NK-92 (cell line): ENCODE results near the gene KRT5.

Experiments
- DNase-seq: peaks from one replicate; lab custom pipeline; 2025; ENCODE audit not compliant: unreplicated experiment; lab: John Stamatoyannopoulos, UW

KRT5 gene

DNA sequence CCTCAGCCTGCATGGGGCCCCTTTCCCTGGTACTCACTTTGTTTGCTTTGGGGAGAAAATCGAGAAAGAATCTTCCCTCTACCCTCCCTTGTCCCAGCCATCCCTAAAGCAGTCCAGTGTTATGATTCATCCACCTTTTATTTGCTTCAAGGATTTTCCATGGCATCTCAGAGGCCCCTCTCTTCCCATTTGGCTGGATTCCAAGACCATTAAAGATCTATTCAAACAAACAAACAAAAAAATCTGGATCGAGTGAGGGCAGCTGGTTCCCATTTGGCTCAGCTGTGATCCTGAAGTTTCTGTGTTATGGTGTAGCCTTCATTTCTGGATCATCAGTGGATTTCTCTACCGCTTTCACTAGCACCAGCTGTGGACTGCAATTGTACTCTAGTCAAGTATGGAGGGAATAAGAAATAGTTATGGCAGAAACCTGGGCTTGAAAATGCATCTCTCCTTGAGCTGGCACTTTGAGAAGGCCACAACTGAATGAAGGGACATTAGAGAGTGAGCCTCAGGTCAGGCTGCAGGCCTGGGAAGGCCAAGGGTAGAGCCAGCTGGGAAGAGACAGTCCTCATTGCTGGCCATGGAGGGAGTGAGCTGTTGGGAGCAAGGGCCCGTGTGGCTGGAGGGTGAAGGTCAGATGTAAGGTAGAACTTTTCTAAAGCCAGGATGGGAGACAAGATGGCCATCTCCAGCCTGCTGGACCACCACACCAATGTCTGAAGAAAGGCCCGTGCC, 19.1 kb upstream of the KRT5 start:
- no peak for DNase-seq

DNA sequence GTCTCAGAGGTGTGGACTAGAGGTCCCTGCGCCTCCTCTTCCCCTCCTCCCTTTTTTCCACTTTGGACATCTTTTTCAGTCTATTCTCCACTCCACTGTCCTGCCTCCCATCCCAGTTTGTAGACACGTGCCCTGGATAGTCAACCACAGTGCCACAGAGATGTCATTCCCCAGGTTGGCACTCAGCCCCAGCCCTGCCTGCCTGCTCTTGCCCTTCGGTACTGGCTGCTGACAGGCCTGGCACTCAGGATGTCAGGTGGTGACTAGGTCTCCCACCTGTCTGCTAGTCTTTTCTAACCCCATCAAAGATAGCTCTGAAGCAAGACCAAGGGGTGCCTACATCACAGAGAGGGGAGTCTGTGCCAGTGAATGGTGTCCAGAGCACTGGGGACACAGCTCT, 16.9 kb upstream of the KRT5 start:
- DNase-seq: no peak

DNA sequence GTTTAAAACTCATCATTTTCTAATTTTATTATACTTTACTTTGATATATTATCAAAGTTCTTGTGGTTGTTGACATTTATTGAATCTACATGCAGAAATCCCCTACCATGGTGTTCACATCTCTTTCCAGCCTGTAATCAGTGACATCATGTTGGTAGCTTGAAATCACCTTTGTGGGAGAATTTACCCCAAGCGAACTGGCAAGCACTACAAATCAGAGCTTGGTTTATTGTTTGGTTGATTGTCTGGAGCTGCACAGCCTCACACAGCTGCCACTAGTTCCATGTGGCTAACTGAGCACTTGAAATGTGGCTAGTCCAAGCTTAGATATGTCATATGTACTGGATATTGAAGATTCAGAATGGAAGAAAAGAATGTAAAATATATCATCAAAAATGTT, 15.4 kb upstream of the KRT5 start:
- DNase-seq: no peak

DNA sequence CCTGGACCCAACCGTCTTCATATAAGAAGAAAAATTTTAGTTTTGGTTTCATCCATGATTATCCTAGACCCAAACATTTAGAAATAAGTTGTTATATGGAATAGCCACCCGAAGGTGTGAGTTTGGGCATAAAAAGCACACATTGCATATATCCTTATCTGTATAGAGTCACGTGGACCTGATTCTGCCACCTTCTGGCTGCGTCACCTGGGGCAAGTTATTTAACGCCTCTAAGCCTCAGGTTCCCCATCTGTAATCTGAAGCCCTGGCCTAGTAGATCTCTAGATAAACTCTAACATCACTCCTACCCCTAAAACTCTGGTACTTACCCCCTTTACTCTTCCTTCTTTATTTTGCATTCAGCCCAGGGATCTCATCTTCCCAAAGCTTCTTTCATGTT, 14.3 kb upstream of the KRT5 start:
- no peak for DNase-seq

DNA sequence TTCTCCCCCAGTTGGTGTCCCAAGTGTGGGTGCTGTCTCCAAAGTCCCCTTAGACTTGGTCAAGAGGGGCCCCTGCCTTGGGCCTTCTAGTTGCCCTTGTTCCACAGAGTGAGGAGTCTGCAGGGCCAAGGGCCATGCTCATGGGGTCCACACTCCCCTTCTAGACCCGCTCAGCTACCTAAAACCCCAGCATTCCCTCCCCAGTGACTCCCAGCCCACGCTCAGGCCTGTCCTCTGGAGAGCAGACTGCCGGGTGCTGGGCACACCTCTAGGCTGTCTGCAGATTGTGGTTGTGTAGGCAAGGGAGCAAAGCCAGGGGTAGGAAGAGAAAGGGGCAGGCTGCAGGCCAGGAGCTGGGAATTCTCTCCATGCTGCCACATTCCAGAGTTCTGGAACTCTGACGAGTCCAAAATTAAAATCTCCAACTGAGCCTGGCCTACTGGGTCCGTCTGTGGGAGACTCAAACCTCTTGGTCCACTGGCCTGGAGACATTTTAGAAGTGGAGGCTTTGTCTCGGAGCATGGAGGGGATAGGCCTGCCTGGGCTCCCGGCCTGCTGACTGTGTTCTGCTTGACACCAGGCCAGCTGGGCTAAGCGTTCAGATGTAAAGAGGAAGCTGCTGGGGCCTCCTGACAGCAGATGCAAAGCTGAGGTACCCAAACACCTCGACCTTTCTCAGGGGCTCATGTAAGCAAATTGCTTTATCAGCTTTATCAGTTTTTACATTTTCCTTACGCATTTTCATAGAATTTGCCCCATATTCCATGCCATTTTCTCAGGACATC, 13.7 kb upstream of the KRT5 start:
- DNase-seq: no peak

DNA sequence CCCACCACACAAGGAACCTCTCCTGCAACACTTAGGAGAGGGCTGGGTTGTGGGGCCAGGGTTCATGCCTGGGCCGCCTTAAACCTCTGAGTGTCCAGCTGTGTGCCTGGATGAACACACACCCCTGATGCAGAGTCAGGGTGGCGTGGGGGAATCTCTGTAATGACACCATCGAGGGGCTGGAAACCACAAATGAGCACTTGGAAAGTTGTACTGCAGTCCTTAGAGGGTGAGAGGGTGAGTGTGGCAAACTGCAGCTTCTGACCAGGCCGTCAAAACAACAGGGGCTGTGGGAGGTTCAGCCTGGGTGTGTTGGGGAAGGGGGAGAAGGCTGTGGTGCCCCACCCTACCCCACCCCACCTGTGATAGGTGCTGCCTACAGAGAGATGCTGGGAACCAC, 12.4 kb upstream of the KRT5 start:
- no peak for DNase-seq

DNA sequence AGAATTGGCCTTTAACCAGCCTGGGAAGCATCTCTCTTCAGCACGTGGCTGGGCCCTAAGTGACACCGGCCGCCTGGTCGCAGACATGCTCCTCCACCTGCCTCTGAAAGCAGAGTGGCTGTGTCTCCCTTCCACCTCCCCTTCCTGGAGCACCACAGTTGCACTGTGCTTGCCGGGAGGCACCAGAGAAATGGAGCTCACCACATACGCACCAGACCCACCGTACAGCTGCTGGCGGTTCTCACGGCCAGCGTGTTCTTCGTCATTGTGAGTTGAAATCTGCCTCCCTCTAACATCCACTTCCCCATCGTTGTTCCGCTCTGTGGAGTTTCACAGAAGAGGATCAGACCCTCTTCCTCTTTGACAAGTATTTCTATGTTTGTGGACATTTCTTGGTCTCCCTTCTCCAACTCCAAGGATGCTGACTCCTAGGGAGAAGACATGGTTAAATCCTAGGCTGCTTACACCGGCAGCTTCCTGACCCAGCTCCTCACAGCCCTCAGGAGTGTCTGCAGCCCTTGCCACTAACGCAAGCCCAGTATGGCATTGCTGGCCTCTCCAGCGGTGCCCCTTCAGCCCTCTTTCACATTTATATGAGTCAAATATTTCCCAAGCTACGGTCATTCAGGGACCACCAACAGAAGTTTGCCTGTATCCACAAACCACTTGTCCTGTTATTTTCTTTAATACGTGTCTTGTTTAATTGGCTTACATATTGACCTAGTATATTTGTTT, 11.5 kb upstream of the KRT5 start:
- DNase-seq: no peak

DNA sequence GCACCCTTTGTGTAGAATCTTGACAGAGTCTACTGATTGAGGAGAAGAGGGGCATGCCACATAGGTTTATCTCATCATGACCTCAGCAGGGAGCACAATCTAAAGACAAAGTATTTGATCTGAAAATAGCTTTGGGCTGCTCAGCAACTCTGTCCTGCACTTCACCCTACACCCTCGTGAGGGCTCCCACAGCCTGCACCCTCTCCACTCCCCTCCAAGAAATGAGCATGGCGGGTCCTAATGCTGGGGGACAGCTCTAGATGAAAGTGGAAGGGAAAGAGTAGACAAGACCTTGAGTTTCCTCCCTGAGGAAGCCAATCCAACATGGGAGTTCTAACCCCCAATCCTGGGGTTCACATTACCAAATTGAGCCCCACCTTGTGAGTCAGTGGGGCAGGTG, 10.7 kb upstream of the KRT5 start:
- DNase-seq: no peak

DNA sequence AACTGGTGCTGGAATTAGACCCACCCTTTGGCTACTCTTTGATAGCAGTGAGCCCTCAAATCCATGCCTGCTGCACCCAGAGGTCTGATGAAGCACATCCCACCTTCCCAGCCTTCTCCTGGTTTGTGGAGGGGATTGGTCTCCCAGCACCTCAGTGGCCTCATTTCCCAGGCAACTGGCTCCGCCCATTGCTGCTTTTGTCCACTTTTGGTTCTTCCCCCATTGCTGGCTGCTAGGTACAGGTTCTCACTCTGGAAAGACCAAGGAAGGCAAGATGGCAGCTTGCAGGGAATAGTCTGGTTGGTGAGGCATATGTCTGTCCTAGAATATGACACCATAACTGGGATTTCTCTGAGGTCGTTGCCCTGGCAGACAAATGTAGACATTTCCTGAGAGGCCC, 10.2 kb upstream of the KRT5 start:
- DNase-seq: no peak

DNA sequence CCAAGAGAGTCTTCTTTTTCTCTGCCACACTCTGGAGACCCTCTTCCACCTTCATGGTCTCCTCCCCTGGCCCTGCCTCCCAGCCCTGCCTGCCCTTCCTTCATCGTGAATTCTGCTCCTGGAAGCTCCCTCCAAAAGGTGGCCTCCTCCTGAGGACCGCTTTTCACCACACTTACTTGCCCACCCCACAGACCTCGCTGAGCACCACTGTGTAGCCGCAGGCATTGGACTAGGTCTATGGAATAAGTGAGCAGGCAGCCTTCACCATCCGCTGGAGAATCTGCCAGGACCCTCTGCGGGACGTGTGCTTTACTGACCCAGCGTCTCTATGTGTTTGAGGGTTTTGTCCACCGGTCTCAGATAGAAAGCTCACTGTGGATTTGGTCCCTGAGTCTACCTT, 9.7 kb upstream of the KRT5 start:
- no peak for DNase-seq

DNA sequence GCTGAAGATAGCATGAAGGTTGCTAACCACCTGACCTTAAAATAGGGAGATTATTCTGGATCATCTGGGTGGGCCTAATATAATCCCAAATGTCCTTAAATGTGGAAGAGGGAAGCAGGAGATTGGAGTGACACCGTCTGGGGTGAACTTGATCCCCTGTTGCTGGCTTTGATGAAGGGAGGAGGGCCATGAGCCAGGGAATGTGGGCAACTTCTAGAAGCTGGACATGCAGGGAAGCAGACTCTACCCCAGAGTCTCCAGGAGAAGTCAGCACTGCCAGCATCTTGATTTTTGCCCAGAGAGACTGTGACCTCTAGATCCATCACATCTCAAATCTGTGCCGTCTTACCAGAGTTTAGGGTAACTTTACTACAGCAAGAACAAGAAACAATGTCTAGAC, 9.2 kb upstream of the KRT5 start:
- no peak for DNase-seq

DNA sequence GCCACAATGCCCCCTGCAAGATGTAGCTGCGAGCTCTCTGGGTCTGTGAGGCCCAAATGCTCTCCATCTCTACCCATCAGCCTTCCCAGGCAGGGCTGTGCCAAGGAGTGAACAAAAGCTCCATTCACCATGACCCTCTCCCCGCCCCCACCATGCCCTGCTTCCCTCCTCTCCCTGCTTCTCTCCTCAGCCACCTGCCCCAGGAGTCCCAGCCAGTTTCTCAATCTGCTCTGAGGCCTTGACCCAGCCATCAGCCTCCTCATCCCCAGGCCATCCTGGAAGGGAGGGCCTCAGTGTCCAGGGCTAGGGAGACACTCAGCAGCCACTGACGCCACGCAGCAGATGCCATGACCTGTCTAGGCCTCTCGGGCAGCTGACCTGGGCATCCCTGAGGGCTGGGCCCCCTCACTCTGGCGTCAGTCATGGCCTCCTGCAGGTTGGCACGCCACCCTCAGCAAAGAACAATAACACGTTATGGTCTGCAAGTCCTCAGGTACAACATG, 8.5 kb upstream of the KRT5 start:
- DNase-seq: no peak

DNA sequence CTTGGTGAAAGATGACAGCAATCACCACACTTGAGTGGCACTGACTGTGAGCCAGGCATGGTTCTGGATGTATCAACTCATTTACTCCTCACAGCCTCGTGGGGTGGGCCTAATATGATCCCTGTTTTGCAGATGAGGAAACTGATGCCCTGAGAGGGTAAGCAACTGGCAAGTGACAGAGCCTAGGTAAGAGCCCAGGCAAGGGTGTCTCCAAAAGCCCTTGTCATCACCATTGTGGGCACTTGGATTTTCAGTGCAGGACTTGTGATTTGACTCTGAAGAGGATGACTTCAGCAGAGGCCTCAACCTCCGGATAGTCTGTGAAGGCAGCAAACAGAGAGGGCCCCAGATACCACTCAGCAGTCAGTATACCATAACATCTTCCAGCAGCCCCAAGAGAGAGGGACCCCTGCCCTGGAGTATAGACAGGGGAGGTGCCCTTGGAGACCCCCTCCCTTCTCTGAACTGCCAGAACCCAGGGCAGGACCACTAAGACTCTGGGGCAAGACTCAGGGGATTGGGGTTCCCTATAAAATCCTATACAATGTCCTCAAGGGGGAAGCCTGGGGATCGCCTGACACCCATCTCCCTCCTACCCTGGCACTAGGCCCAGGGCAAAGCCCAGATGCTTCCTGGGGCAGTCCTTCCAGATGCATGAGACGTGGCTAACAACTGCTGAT, 7.1 kb upstream of the KRT5 start:
- DNase-seq: no peak

DNA sequence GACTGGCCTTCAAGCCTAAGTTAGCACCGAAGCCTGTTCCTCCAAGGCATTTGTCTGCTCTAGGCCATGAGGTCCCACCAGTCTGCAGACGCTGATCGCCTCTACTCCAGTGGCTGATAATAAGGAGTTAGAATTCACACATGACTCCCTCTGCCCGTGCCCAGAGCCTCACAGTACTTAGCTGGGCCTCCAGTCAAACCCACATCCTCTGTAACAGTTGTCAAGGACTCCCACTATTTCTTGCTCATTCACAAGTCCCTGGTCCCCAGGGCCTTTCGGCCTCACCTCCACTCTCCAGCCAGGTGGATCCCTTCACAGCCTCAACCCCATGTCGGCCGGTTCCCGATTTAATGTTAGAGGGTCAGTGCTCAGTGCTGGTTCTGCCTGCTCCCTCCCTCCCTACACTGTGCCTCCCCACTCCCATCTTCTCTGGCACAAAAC, 6.3 kb upstream of the KRT5 start:
- no peak for DNase-seq

DNA sequence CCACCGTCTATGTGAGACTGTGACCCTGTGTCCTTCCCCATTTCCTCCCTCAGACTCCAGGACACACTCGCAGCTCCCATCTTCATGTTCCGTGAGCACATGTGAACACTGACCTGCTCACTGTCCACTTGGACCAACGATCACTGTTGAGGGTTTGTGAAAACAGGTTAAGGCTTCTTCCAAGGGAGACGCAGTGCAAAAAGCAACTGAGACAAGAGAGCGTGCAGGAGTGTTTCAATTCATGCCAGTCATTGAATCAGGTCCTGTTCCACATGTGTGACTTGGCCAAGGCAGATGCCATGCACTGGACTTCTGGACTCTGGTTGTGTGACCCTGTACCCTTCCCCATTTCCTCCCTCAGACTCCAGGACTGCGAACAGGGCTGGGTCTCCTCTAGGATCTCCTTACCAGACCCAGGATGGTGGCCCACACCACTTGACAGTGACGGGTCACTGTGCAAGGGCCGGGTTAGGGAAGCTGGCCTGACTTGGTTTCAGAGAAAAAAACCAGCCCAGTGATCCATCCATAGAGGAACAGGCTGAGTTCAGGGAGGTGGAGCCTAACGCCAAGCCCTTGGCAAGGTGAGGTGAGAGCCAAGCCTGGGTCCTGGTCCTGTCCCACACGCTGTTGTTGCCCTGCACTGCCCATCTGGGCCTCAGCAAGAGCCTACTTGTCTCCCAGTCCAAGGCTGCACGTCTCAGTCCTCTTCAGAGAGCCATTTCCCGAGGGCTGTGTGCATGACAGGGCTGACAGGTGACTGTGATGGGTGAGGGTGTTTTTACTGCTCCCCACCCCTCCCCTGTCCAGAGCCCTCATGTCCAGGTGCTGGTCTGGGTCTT, 5.7 kb upstream of the KRT5 start:
- DNase-seq: no peak

DNA sequence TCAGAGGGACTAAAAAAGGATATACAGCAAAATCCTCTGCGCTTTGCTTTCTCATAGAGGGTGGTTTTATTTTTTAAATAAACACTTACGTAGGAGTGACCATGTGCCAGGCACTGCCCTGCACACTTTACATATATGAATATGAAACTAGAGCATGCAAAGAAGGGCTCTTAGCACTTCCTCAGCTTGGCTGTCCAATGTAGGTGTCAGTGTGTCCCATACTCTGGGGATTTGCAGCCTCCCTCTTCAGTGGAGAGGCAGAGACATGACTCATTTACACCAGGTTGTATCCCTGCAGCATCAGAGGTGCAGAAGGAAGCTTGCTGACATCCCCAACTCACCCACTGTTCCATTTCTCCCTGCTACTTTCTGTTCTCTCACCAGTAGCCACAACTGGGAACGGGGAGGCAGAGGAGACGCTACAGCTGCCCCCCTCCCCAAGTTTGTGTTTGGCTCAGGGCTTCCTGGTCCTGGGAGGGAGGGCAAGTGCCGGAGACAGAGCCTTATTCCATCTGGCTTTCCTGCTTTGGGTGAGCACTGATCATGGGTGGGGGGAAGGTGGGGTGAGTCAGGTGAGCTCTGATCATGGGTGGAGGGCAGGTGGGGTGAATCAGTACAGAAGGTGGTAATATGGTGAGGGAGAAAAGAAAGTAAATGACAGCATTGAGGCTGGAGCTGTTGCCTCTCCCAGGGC, 4.9 kb upstream of the KRT5 start:
- no peak for DNase-seq

DNA sequence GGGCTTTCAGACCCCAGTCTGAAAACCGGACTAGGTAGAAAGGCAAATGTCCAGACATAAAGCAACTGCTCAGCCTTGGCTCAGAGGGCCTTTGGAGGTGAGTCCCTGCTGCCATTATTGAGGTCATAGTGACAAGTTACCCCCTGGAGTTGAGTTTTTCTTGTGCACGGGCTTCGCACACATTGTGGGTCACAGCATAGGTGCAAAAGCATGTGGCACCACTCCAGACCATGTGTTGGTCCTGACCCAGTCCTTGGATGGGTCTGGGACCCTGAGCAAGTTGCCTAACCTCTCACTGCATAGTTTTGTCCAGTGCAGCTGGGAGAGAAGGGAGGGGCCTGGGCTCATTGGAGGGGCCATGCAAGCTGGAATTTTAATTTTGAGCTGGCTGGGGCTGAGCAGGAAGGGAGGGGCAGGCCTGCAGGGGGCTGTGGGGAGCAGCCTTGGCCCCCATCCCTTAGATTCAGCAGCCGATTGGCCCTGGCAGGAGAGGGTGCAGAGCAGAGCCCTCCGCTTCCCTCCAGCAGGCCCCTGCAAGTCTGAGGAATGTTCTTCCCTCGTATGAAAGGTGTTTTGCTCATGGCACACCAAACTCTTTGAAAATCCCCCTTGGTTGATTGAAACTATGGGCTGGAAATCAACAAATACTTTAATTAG, 4.2 kb upstream of the KRT5 start:
- DNase-seq: no peak

DNA sequence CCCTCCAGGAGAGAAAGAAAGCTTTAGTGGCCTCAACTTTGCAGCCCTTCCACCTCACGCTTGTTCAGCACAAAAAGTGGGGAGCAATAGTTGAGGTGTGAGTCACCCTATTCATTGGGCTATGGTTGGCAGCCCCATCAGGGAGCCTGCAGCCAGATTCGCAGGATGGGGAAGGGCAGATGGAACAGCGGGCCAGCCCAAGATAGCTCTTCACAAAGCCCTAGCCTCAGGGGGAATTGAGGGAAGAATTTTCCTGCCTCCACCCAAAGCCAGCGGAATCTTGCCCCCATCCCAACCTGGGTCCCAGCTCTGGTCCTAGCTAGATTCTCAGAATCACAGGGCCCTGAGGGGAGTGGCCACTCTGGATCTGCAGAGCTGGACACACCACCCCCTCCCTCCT, 3.6 kb upstream of the KRT5 start:
- DNase-seq: no peak

DNA sequence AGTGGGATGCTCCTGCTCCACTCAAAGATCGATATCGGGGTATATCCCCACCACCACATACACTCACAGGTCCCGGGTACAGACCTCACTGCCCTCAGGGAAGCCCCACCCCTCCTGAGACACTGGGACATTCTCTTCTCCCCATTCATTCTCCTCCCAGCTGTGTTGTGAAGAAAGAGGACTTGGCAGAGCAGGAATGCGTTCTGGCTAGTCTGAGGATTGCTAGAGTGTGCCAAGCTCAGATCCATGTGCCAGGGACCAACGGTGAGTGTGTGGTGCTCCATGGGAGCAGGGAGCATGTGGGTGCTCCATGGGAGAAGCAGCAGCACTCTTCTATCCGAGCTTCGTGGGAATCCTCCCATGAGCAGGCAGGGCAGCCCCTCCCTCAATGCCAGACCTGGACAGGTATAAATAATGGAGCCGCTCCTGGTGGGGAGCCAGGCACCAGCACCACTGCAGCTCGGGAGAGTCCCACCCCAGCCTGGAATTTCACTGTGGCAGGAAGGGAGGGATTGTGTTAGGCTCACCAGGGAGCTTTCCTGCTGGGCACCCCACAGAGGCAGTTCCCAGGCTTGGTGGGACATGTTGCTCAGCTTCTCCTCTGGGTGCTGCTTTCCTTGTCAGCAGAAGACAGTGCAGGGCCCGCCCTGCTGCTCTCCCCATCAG, 2.3 kb upstream of the KRT5 start:
- DNase-seq: no peak
